DND-41 (cell line): ENCODE results near the gene TSN.

Experiments
- ATAC-seq: fragments of 200-7000 bp; cut with Tn5 transposase; 3 replicates; pipeline ENCODE4 v1.9.1; 2021; ENCODE audit warnings: low read depth; ENCODE audit not compliant: insufficient read depth
- DNase-seq: peaks from one replicate; pipeline ENCODE4 v3.0.0-alpha.2; 2020
- H2AFZ ChIP-seq: 2 replicates; pipeline ENCODE4 v1.6.0; 2012; ENCODE audit warnings: low read depth, low read length
- H3K27ac ChIP-seq: 2 replicates; pipeline ENCODE4 v1.5.1; 2012; ENCODE audit warnings: low read length, inconsistent platforms
- H3K27me3 ChIP-seq: fragments of 200-600 bp; sonication (generic); 2 replicates; pipeline ENCODE4 v1.6.0; 2012; ENCODE audit warnings: low read length, mild to moderate bottlenecking, inconsistent platforms; ENCODE audit not compliant: insufficient read depth, poor library complexity
- H3K36me3 ChIP-seq: 2 replicates; pipeline ENCODE4 v1.5.1; 2012; ENCODE audit warnings: low read length, inconsistent platforms; ENCODE audit not compliant: insufficient read depth
- H3K4me1 ChIP-seq: 2 replicates; pipeline ENCODE4 v1.5.1; 2012; ENCODE audit warnings: mild to moderate bottlenecking, low read length; ENCODE audit not compliant: insufficient read depth
- H3K4me2 ChIP-seq: 2 replicates; pipeline ENCODE4 v1.6.0; 2012; ENCODE audit warnings: mild to moderate bottlenecking, moderate library complexity, low read length, inconsistent platforms; ENCODE audit not compliant: insufficient read depth
- H3K4me3 ChIP-seq, 2 experiments: fragments of 200-600 bp in 1 of 2; shearing (Covaris generic) in 1 of 2; 2 replicates each; pipeline ENCODE4 v1.5.1; 2012 to 2016; ENCODE audit warnings: inconsistent platforms in 2 of 2, low read length in 2 of 2, mild to moderate bottlenecking in 2 of 2, low read depth in 1 of 2, moderate library complexity in 1 of 2
- H3K79me2 ChIP-seq: 2 replicates; pipeline ENCODE4 v1.6.0; 2012; ENCODE audit warnings: low read length, inconsistent platforms; ENCODE audit not compliant: insufficient read depth
- H3K9ac ChIP-seq: 2 replicates; pipeline ENCODE4 v1.6.0; 2012; ENCODE audit warnings: low read depth, mild to moderate bottlenecking, inconsistent platforms, low read length, moderate library complexity
- H3K9me3 ChIP-seq: 2 replicates; pipeline ENCODE4 v1.5.1; 2012; ENCODE audit warnings: low read length, moderate library complexity, mild to moderate bottlenecking, inconsistent platforms; ENCODE audit not compliant: insufficient read depth, severe bottlenecking
- H4K20me1 ChIP-seq: 2 replicates; pipeline ENCODE4 v1.6.0; 2012; ENCODE audit warnings: low read length; ENCODE audit not compliant: insufficient read depth
- CTCF ChIP-seq: IDR thresholded peaks from 2 replicates; pipeline ENCODE4 v1.5.1; 2012; ENCODE audit warnings: borderline replicate concordance, low read length, moderate library complexity, mild to moderate bottlenecking; ENCODE audit not compliant: poor library complexity, severe bottlenecking; ENCODE audit errors: extremely low read depth
- EZH2 ChIP-seq: IDR thresholded peaks from 3 replicates; pipeline ENCODE4 v1.6.1; 2012; ENCODE audit warnings: borderline replicate concordance, low read depth, mild to moderate bottlenecking, moderate library complexity, low read length, inconsistent platforms; ENCODE audit not compliant: severe bottlenecking

Gene TSN

GRCh38 chr2:121774235-121774634 lies 18.8 kb downstream of the TSN start:
- Histone ChIP-seq H4K20me1 (no peaks in the 10 kb centered on the region), H2AFZ (no peak overlapping the region), H3K27me3 (peaks cover 3% of the 10 kb centered on the region), H3K36me3 (no peaks in the 10 kb centered on the region), H3K79me2 (no peaks in the 10 kb centered on the region), H3K4me3 (no peak overlapping the region), H3K9me3 (no peaks in the 10 kb centered on the region), H3K4me2 (no peak overlapping the region), H3K27ac (no peak overlapping the region), H3K4me1 (no peaks in the 10 kb centered on the region), H3K9ac (no peak overlapping the region)
- TF ChIP-seq CTCF, result no peak
- no peak for TF ChIP-seq EZH2
- no peak for DNase-seq
- no peak for ATAC-seq

GRCh38 chr2:121776361-121776760 lies 20.9 kb downstream of the TSN start:
- H3K9me3 ChIP-seq, result no peaks in the 10 kb centered on the region
- ATAC-seq, result no peak

DNA sequence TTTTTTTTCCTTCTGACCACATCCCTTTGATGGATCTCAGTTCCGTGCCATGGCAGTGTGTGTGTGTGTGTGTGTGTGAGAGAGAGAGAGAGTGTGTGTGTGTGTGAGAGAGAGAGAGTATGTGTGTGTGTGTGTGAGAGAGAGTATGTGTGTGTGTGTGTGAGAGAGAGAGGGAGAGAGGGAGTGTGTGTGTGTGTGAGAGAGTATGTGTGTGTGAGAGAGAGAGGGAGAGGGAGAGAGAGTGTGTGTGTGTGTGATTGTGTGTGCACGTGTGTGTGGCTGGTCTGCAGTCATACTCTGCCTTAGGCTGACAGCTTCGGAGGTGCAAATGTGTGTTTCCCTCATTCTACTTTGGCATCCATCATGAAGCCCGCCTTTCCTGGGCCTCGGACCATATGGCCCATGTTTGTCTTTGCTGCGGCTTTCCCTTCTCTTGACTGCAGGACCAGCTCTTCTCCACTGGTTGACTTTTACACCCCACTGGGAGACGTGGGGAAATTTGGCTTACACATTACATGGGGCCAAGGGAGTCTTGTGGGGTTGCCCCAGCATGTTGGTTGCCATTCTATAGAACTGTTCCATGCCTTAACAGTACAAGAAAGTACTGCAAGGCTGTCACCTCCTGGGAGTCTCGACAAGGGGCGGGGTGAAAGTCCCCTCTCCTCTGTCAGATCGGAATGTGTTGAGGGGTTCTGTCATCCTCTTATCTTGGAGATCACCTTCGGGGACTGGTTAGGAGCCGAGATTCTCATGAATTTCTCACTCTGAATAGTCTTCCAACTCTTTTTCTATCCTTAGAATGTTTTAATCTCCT lies 21.6 kb downstream of the TSN start:
- Histone ChIP-seq H3K4me3 (no peak overlapping the region), H3K27ac (no peak overlapping the region), H3K9ac (no peak overlapping the region), H3K36me3 (no peaks in the 10 kb centered on the region), H4K20me1 (no peaks in the 10 kb centered on the region), H3K27me3 (peaks cover 3% of the 10 kb centered on the region), H3K4me2 (no peak overlapping the region), H3K9me3 (no peaks in the 10 kb centered on the region), H3K79me2 (no peaks in the 10 kb centered on the region), H2AFZ (no peak overlapping the region), H3K4me1 (no peaks in the 10 kb centered on the region)
- TF ChIP-seq CTCF, result no peak
- TF ChIP-seq EZH2, result no peak
- ATAC-seq, result no peak
- DNase-seq, result no peak

More at GRCh38 chr2:121776361-121776760, 20.9 kb downstream of the TSN start:
- Histone ChIP-seq H3K9ac (no peak overlapping the region), H3K4me1 (no peaks in the 10 kb centered on the region), H3K4me2 (no peak overlapping the region), H3K27ac (no peak overlapping the region), H3K79me2 (no peaks in the 10 kb centered on the region), H3K4me3 (no peak overlapping the region), H3K36me3 (no peaks in the 10 kb centered on the region), H4K20me1 (no peaks in the 10 kb centered on the region), H3K27me3 (peaks cover 3% of the 10 kb centered on the region), H2AFZ (no peak overlapping the region)
- DNase-seq, result no peak
- TF ChIP-seq CTCF (no peak), EZH2 (no peak)
